ENCODE measurements around the gene S100A1. TPM values are rescaled to one million over a fixed set of nuclear protein-coding genes. Genes with fewer than 3 reads are reported as not detected.
"Not testable (repeated sequence)": the region's sequence is repeated elsewhere in the genome, so short reads cannot be mapped to it uniquely, and the experiment has no call there.

The S100A1 gene
- total RNA-seq, 1 donor from 2014 or later: 0.58 TPM

DNA sequence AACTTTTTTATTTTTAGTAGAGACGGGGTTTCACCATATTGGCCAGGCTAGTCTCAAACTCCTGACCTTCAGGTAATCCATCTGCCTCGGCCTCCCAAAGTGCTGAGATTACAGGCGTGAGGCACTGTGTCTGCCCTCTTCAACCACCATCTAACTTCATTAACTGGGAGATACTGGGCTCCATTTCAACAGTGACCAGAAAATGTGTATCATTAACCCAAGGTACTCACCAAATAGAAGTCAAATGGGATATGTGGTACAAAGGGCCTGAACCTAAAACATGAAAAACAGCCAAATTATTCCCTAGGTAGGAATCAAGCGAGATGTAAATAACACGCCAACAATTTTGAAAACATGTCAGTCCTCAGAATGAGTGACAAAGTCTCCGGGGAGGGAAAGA, 41.4 kb downstream of the S100A1 start:
- Mint-ChIP-seq H3K9me3 (no peaks in the 10 kb centered on the region), H3K27me3 (ENCODE audit: low read depth) (no peaks in the 10 kb centered on the region), H3K27ac (no peak overlapping the region), H3K36me3 (peaks cover 27% of the 10 kb centered on the region), H3K4me3 (no peak overlapping the region), H3K4me1 (peaks cover 17% of the 10 kb centered on the region)
- TF ChIP-seq CTCF (IDR thresholded peaks at IDR 0.05; ENCODE audit: unreplicated experiment): no peak
- DNase-seq (ENCODE audit: low spot score in 2 of 2, unreplicated experiment in 2 of 2): no peak

GRCh38 chr1:153670257-153670858, 42.1 kb downstream of the S100A1 start:
- Mint-ChIP-seq H3K27me3 (ENCODE audit: low read depth) (no peaks in the 10 kb centered on the region), H3K4me1 (peaks cover 17% of the 10 kb centered on the region), H3K4me3 (no peak overlapping the region), H3K36me3 (peaks cover 20% of the 10 kb centered on the region), H3K27ac (no peak overlapping the region), H3K9me3 (no peaks in the 10 kb centered on the region)
- no peak for DNase-seq (ENCODE audit: low spot score in 2 of 2, unreplicated experiment in 2 of 2)
- no peak for TF ChIP-seq CTCF (IDR thresholded peaks at IDR 0.05; ENCODE audit: unreplicated experiment)

- Mint-ChIP-seq H3K27me3 (ENCODE audit: low read depth) (no peaks in the 10 kb centered on the region), H3K4me3 (no peak within 1 kb of the TSS), H3K36me3 (peaks cover 18% of the 10 kb centered on the region), H3K27ac (peak within 1 kb of the TSS; percentile 67), H3K9me3 (no peaks in the 10 kb centered on the region), H3K4me1 (peaks cover 17% of the 10 kb centered on the region)
- TF ChIP-seq CTCF (IDR thresholded peaks at IDR 0.05; ENCODE audit: unreplicated experiment): no peak
- peak; percentile 87 to 97 for DNase-seq (ENCODE audit: low spot score in 2 of 2, unreplicated experiment in 2 of 2)
These were observed 42.8 kb downstream of the S100A1 start, which contains the start of gene ILF2 for GRCh38 chr1:153670859-153671627. TSS of gene ILF2 (minus strand) at chr1:153670993. CDS start at chr1:153670922, 71 bp downstream.

GRCh38 chr1:153671628-153672353, 43.6 kb downstream of the S100A1 start:
- H3K9me3 Mint-ChIP-seq; H3K27me3 Mint-ChIP-seq (ENCODE audit: low read depth); DNase-seq (ENCODE audit: low spot score in 2 of 2, unreplicated experiment in 2 of 2); H3K4me3 Mint-ChIP-seq: not testable (repeated sequence)
- H3K27ac Mint-ChIP-seq: peak overlapping the region; percentile 67
- H3K36me3 Mint-ChIP-seq: peaks cover 18% of the 10 kb centered on the region
- H3K4me1 Mint-ChIP-seq: peaks cover 17% of the 10 kb centered on the region

DNA sequence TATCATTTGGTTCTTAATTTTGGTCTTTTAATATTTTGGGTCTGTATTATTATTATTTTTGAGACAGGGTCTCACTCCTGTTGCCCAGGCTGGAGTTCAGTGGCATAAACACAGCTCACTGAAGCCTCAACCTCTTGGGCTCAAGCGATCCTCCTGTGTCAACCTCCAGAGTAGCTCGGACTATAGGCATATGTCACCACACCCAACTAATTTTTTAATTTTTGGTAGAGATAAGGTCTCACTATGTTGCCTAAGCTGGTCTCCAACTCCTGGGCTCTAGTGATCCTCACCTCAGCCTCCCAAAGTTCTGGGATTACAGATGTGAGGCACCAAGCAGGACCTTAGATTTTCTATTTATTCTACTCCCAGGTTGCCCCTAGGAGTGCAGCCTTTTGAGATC, 45.3 kb downstream of the S100A1 start:
- H3K27me3 Mint-ChIP-seq (ENCODE audit: low read depth): peaks cover 12% of the 10 kb centered on the region
- peaks cover 4% of the 10 kb centered on the region for H3K36me3 Mint-ChIP-seq
- no peaks in the 10 kb centered on the region for H3K9me3 Mint-ChIP-seq
- DNase-seq (ENCODE audit: low spot score in 2 of 2, unreplicated experiment in 2 of 2): no peak
- no peak overlapping the region for H3K4me3 Mint-ChIP-seq
- TF ChIP-seq CTCF (IDR thresholded peaks at IDR 0.05; ENCODE audit: unreplicated experiment): no peak
- peak overlapping the region; percentile 22 for H3K27ac Mint-ChIP-seq
- peaks cover 26% of the 10 kb centered on the region for H3K4me1 Mint-ChIP-seq
